Cardiac muscle cell (in vitro differentiated cells and primary cell): Measurements from ENCODE around the gene MIF4GD. TPM values are rescaled to one million over a fixed set of nuclear protein-coding genes. Genes with fewer than 3 reads are reported as not detected.

ENCODE experiments used
- DNase-seq, 2 donors: peaks; one replicate each; pipeline versions ENCODE4 v3.0.0 to v3.0.0-alpha.2; 2010 to 2017; ENCODE audit warnings: low read depth in 1 of 2, low spot score in 1 of 2
- H3K27ac ChIP-seq: fragments of 200-600 bp; sonication (generic); 2 replicates; pipeline ENCODE4 v1.5.1; 2016
- H3K27me3 ChIP-seq: fragments of 200-600 bp; sonication (generic); 2 replicates; pipeline ENCODE4 v1.6.0; 2016; ENCODE audit warnings: control low read depth
- H3K36me3 ChIP-seq: fragments of 200-600 bp; sonication (generic); 2 replicates; pipeline ENCODE4 v1.5.1; 2016; ENCODE audit warnings: control low read depth
- H3K4me1 ChIP-seq: fragments of 200-600 bp; sonication (generic); 2 replicates; pipeline ENCODE4 v1.8.1; 2017; ENCODE audit warnings: low read depth, mild to moderate bottlenecking, mixed run types
- H3K4me3 ChIP-seq: fragments of 200-600 bp; sonication (generic); 2 replicates; pipeline ENCODE4 v1.5.1; 2016; ENCODE audit warnings: mild to moderate bottlenecking
- H3K9me3 ChIP-seq: fragments of 200-600 bp; sonication (generic); 2 replicates; pipeline ENCODE4 v1.5.1; 2017; ENCODE audit warnings: low read depth, mild to moderate bottlenecking, control low read depth
- CTCF ChIP-seq: IDR thresholded peaks from 2 replicates; pipeline ENCODE4 v1.5.1; 2012; ENCODE audit warnings: low read depth, mild to moderate bottlenecking, low read length
- polyA plus RNA-seq: library from polyadenylated mRNA; unstranded; fragments of >200 nt; fragmentation: Nextera tagmentation; extraction: Ambion mirVana; gene quantifications from 2 replicates; pipeline ENCODE4 v1.2.1, GENCODE V29; 2016
- total RNA-seq: library from RNA; depleted of rRNA; stranded (reverse); fragments of >200 nt; gene quantifications from 2 replicates; pipeline ENCODE4 v1.2.3, GENCODE V29; 2016

Gene MIF4GD
- total and polyA plus RNA-seq, 2 experiments from 2014 or later = 35.6 to 75.8 TPM

GRCh38 chr17:75316253-75316652, 45.2 kb upstream of the MIF4GD start:
- no peaks in the 10 kb centered on the region for H3K27me3 ChIP-seq

GRCh38 chr17:75315541-75316243, 44.7 kb upstream of the MIF4GD start:
- H3K9me3 ChIP-seq = no peaks in the 10 kb centered on the region
- no peaks in the 10 kb centered on the region for H3K4me1 ChIP-seq
- H3K27ac ChIP-seq = peak overlapping the region; percentile 28
- H3K4me3 ChIP-seq = no peak overlapping the region
- DNase-seq = no peak
- no peak for TF ChIP-seq CTCF
- H3K27me3 ChIP-seq = no peaks in the 10 kb centered on the region
- peaks cover 7% of the 10 kb centered on the region for H3K36me3 ChIP-seq

More at GRCh38 chr17:75316253-75316652, 45.2 kb upstream of the MIF4GD start:
- DNase-seq = no peak
- peaks cover 10% of the 10 kb centered on the region for H3K36me3 ChIP-seq
- no peaks in the 10 kb centered on the region for H3K9me3 ChIP-seq
- no peak for TF ChIP-seq CTCF
- no peaks in the 10 kb centered on the region for H3K4me1 ChIP-seq
- peak overlapping the region; percentile 28 for H3K27ac ChIP-seq
- H3K4me3 ChIP-seq = no peak overlapping the region

- Histone ChIP-seq H3K27me3 (no peaks in the 10 kb centered on the region), H3K9me3 (no peaks in the 10 kb centered on the region), H3K4me1 (no peaks in the 10 kb centered on the region), H3K4me3 (no peak overlapping the region), H3K36me3 (no peaks in the 10 kb centered on the region), H3K27ac (no peak overlapping the region)
- DNase-seq = no peak
- TF ChIP-seq CTCF = no peak
These were observed 43.0 kb upstream of the MIF4GD start for GRCh38 chr17:75313941-75314551.

GRCh38 chr17:75308732-75309629, 38.0 kb upstream of the MIF4GD start:
- no peak overlapping the region for H3K4me3 ChIP-seq
- TF ChIP-seq CTCF = no peak
- no peaks in the 10 kb centered on the region for H3K9me3 ChIP-seq
- H3K27ac ChIP-seq = no peak overlapping the region
- H3K4me1 ChIP-seq = no peaks in the 10 kb centered on the region
- H3K36me3 ChIP-seq = no peaks in the 10 kb centered on the region
- no peaks in the 10 kb centered on the region for H3K27me3 ChIP-seq
- no peak for DNase-seq

- no peak for TF ChIP-seq CTCF
- Histone ChIP-seq H3K27ac (no peak overlapping the region), H3K9me3 (no peaks in the 10 kb centered on the region), H3K36me3 (no peaks in the 10 kb centered on the region), H3K27me3 (no peaks in the 10 kb centered on the region), H3K4me1 (no peaks in the 10 kb centered on the region), H3K4me3 (no peak overlapping the region)
- no peak for DNase-seq
These were observed 37.1 kb upstream of the MIF4GD start for GRCh38 chr17:75307957-75308731.
